ENCODE data around the gene ZFPM1.
"Not testable (repeated sequence)": the region's sequence is repeated elsewhere in the genome, so short reads cannot be mapped to it uniquely, and the experiment has no call there.

Gene ZFPM1

DNA sequence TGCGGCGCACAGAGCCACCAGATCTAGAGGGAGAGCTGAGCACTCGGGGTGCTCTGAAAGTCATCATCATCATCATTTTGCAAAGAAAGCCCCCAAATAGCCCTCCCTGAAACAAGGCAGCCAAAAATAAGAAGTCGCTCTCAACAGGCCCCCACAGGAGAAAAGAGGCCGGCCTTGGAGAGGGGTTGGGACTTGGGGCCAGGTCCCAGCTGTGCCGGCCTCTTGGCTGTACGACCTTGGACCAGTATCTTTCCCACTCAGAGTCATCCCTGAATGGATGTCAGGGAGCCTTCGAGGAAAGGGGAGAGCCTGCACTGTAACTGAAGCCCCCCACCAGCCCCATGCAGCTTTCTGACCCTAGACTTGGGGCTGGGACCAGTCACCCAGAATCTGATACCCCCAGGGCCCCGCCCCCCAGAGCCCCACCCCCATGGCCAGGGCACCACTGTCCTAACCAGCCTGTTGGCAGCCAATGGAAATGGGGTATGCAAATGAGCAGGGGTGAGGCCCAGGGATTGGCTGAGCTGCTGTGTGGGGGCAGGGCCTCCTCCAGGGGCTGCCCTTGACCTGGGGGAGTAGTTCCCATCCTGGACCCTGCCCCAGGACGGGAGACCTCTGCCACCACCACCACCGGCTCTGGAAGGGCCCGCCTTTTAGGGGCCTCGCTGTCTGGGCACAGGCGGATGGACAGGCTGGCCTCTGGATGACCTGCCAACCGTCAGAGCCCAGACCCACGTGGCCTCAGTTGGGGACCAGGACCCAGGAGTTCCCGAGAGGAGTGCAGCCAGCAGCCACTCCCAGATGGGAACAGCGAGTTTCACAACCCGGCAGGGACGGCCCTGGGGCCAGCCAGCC, 15.4 kb downstream of the ZFPM1 start:
- TF ChIP-seq ZFX (IDR thresholded peaks at IDR 0.05; ENCODE audit: borderline replicate concordance), result no peak
- TF ChIP-seq, protein P1, sequence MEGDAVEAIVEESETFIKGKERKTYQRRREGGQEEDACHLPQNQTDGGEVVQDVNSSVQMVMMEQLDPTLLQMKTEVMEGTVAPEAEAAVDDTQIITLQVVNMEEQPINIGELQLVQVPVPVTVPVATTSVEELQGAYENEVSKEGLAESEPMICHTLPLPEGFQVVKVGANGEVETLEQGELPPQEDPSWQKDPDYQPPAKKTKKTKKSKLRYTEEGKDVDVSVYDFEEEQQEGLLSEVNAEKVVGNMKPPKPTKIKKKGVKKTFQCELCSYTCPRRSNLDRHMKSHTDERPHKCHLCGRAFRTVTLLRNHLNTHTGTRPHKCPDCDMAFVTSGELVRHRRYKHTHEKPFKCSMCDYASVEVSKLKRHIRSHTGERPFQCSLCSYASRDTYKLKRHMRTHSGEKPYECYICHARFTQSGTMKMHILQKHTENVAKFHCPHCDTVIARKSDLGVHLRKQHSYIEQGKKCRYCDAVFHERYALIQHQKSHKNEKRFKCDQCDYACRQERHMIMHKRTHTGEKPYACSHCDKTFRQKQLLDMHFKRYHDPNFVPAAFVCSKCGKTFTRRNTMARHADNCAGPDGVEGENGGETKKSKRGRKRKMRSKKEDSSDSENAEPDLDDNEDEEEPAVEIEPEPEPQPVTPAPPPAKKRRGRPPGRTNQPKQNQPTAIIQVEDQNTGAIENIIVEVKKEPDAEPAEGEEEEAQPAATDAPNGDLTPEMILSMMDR (IDR thresholded peaks at IDR 0.05), result no peak
- no peak overlapping the region for H3K27ac ChIP-seq

DNA sequence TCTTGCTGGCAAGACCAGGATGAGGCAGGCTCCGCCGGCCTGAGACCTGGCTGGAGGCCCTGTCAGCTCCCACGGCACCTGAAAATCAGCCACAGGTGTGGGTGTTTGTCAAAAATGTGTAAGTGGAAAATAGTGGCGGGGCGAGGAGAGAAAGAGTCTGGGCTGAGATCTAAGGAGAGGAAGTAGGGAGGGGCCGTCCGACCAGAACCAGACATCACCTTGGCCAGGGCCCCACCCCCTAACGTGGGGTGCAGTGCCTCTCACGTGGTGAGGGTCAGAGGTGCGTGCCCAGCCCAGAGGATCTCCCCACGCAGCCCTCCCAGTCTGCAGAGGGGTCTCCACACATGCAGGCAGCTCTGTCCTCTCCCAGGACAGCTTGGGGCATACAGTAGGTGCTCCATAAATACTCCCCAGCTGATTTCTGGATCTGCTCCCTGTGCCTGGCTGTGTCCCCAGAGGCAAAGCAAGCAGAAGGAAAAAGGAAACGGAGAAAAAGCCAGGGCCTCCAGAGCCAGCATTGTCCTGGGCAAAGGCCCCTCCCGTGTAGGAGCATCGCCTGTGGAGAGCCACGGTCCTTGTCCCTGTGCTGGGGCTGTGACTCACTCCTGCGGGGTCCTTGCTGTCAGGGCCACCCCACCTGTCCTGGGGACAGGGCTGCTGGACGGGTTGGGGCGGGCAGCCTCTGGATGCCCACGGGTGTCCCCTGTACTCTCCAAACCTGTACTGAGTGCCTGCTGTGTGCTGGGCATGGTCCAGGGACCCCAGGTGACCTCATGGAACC, 16.7 kb downstream of the ZFPM1 start:
- no peak for TF ChIP-seq ZFX (IDR thresholded peaks at IDR 0.05; ENCODE audit: borderline replicate concordance)
- TF ChIP-seq, protein P1 (IDR thresholded peaks at IDR 0.05), result no peak
- no peak overlapping the region for H3K27ac ChIP-seq

DNA sequence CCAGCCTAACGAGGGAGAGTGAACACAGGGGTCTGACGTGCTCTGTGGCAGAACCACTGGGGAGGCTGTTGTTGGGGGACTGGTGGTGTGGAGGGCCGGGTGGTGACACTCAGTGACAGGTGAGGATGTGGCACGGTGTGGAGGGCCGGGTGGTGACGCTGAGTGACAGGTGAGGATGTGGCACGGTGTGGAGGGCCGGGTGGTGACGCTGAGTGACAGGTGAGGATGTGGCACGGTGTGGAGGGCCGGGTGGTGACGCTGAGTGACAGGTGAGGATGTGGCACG, 17.3 kb downstream of the ZFPM1 start:
- not testable (repeated sequence) for H3K27ac ChIP-seq

DNA sequence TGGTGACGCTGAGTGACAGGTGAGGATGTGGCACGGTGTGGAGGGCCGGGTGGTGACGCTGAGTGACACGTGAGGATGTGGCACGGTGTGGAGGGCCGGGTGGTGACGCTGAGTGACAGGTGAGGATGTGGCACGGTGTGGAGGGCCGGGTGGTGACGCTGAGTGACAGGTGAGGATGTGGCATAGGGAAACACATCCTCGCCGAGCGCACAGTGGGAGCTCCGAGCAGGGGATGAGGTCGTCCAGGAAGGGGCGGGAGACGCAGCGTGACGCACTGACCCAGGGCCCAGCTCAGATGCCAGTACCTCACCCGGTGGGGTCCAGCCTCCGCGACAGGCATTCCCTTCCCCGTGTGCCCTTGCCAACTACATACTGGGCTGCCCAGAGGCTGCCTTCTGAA, 17.6 kb downstream of the ZFPM1 start:
- H3K27ac ChIP-seq, result not testable (repeated sequence)

DNA sequence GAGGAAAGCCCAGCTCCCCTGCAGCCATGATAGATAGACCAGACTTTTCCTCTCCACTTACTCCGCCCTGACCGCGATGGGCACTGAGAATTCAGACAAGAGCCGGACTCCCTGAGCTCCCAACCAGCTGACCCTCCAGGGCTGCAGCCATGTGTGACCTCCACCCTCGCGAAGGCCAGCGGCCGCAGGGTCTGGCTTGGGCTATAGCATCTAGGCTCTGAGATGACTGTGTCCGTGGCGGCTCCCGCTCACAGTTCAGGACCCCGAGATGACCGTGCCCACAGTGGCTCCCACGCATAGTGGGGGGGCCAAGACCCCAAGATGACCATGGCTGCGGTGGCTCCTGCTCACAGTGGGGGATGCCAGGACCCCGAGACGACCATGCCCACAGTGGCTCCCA, 18.0 kb downstream of the ZFPM1 start:
- TF ChIP-seq ZFX (IDR thresholded peaks at IDR 0.05; ENCODE audit: borderline replicate concordance), result no peak
- TF ChIP-seq, protein P1 (IDR thresholded peaks at IDR 0.05), result no peak

DNA sequence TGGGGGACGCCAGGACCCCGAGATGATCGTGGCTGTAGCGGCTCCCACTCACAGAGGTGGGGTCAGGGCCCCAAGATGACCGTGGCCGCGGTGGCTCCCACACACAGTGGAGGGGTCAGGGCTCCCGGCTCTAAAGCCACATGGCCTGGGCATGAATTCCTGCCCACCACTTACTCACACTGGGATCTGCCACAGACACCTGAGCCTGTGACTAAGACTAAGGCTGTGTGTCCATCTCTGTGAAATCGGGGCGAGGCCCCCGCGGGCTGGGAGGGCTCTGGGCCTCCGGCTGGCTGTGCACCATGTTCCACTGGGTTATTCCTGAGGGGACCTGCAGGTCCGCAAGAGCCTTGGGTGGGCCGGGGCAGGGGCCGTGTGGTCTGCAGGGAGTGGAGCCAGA, 18.5 kb downstream of the ZFPM1 start:
- no peak overlapping the region for H3K27ac ChIP-seq
- TF ChIP-seq ZFX (IDR thresholded peaks at IDR 0.05; ENCODE audit: borderline replicate concordance), result no peak
- TF ChIP-seq, protein P1 (IDR thresholded peaks at IDR 0.05), result no peak

More for the DNA sequence above, 18.0 kb downstream of the ZFPM1 start:
- H3K27ac ChIP-seq, result no peak overlapping the region

DNA sequence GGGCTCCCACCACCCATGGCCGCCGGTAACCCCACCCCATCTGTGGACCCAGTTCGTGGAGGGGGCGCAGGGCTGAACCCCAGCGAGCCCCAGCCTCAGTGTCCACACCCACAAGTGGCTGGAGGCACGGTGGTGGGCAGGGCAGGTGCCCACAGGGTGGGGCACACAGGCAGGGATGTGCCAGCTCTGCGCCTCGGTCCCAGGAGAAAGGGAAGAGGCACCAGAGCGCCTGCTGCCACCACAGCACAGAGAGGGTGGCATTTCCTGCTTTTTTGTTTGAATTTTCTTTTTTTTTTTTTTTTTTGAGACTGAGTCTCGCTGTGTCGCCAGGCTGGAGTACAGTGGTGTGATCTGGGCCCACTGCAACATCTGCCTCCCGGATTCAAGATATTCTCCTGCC, 19.0 kb downstream of the ZFPM1 start:
- TF ChIP-seq ZFX (IDR thresholded peaks at IDR 0.05; ENCODE audit: borderline replicate concordance), result no peak

DNA sequence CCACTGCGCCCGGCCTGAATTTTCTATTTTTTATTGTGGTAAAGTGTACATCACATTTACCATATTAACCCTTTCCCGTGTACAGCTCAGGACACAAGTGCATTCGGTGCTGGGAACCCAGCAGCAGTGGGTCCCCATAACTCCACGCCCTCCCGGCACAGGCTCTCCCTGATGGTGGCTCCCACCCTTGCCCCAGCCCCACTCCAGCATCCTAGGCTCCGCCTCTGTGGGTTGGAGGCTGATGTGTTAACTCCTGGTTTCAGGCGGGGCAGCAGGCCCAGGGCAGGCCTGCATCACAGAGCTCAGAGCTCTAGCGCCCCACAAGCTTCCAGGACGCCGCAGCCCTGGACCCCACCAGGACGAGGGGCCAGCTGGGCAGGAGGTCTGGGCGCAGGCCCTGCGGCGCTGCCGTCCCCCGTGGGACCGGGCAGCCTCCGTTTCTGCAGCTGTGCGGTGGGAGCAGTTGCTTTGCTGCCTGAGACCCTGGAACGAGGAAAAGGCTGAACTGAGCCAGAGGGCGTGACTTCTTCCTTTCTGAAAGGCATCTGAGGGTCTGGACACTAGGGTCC, 19.6 kb downstream of the ZFPM1 start:
- no peak overlapping the region for H3K27ac ChIP-seq
- no peak for TF ChIP-seq ZFX (IDR thresholded peaks at IDR 0.05; ENCODE audit: borderline replicate concordance)
- TF ChIP-seq, protein P1 (IDR thresholded peaks at IDR 0.05), result no peak

More for the DNA sequence above, 19.0 kb downstream of the ZFPM1 start:
- no peak overlapping the region for H3K27ac ChIP-seq

All from 22Rv1 (cell line).